Measurements from ENCODE around the gene TNIP2. TPM values are rescaled to one million over a fixed set of nuclear protein-coding genes. Genes with fewer than 3 reads are reported as not detected.

Gene TNIP2, protein sequence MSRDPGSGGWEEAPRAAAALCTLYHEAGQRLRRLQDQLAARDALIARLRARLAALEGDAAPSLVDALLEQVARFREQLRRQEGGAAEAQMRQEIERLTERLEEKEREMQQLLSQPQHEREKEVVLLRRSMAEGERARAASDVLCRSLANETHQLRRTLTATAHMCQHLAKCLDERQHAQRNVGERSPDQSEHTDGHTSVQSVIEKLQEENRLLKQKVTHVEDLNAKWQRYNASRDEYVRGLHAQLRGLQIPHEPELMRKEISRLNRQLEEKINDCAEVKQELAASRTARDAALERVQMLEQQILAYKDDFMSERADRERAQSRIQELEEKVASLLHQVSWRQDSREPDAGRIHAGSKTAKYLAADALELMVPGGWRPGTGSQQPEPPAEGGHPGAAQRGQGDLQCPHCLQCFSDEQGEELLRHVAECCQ
- total RNA-seq: 100 to 1,000 TPM; 135 to 255 (median 145) TPM

DNA sequence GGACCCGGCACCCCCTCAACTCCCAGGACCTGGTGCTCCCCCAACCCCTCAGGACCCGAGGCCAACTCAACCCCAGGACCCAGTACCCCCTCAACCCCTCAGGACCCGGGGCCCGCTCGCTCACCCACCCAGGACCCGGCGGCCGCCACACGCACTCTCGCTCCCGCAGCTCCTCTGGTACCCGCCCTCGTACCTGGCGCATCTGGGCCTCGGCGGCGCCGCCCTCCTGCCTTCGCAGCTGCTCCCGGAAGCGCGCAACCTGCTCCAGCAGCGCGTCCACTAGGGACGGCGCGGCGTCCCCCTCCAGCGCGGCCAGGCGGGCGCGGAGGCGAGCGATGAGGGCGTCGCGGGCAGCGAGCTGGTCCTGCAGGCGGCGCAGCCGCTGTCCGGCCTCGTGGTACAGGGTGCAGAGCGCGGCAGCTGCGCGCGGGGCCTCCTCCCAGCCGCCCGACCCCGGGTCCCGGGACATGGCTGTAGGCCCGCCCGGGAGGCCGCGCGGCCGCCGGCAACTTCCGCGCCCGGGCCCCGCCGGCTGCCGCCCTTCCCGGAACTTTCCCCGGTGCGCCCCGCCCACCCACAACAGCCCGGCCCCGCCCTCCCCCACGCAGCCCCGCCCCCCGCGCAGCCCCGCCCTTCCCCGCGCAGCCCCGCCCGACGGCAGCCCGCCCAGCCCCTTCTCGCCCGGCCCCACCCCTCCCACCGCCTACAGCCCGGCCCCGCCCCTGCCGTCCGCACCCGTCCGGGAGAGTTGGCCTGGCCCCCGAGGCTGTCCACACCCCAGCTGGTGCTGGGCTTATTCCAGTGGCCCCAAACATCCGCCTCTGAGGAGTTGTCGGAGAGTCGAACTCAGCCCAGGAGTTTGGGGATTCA, at the start of gene TNIP2:
Gene TNIP2 (minus strand): TSS at position 516 of the 870 bp plus-strand sequence. CDS start 47 bp downstream, at position 469.
- H3K27ac ChIP-seq: peak within 1 kb of the TSS; percentile 90 to 99 (median 90)
- TF ChIP-seq POLR2A (IDR thresholded peaks at IDR 0.05): peak; percentile 71 to 94
- TF ChIP-seq, protein P1, sequence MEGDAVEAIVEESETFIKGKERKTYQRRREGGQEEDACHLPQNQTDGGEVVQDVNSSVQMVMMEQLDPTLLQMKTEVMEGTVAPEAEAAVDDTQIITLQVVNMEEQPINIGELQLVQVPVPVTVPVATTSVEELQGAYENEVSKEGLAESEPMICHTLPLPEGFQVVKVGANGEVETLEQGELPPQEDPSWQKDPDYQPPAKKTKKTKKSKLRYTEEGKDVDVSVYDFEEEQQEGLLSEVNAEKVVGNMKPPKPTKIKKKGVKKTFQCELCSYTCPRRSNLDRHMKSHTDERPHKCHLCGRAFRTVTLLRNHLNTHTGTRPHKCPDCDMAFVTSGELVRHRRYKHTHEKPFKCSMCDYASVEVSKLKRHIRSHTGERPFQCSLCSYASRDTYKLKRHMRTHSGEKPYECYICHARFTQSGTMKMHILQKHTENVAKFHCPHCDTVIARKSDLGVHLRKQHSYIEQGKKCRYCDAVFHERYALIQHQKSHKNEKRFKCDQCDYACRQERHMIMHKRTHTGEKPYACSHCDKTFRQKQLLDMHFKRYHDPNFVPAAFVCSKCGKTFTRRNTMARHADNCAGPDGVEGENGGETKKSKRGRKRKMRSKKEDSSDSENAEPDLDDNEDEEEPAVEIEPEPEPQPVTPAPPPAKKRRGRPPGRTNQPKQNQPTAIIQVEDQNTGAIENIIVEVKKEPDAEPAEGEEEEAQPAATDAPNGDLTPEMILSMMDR (IDR thresholded peaks at IDR 0.05): peak in 5 of 6 experiments; percentile 16 to 91 (median 72)
- H3K4me3 ChIP-seq: peak within 1 kb of the TSS; percentile 65 to 97 (median 94)
- H3K4me1 ChIP-seq: peaks cover 7 to 57% (median 9%) of the 10 kb centered on the region in 4 donors
- H3K27me3 ChIP-seq: no peaks in the 10 kb centered on the region
- no peaks in the 10 kb centered on the region for H3K36me3 ChIP-seq
- peak; percentile 81 to 94 (median 92) for DNase-seq
- no peaks in the 10 kb centered on the region for H3K9me3 ChIP-seq

DNA sequence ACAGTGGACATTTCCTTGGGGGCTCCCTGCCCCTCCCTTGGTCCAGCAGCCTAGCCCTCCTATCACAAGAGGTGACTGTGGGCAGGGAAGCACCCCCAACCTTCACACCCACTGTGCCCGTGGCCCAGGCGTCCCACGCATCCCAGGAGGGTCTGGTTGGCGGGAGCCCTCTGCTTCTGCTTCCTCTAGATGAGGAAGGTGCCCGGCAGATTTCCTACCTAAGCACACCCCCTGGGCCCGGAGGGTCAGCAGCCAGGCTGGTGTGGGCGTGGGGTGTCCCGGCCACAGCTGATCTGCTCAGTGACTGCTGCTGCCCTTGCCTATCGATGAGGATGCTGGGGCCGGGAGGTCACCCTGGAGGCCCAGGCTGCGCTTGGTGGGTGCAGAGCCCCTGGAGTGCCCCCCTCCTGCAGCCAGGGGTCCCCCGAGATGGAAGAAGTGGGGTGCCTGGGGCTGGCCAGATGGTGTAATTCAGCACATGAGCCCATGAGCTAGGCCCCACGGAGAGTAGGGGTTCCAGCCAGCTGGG, 48.9 kb upstream of the TNIP2 start:
- H3K9me3 ChIP-seq: no peaks in the 10 kb centered on the region
- peak in 1 of 3 donors; percentile 46 for DNase-seq
- no peaks in the 10 kb centered on the region for H3K36me3 ChIP-seq
- H3K4me3 ChIP-seq: no peak overlapping the region
- H3K27ac ChIP-seq: peak overlapping the region; percentile 74 to 94 (median 81)
- H3K4me1 ChIP-seq: peaks cover 29 to 85% (median 48%) of the 10 kb centered on the region in 4 donors
- TF ChIP-seq, protein P1 (IDR thresholded peaks at IDR 0.05): no peak
- no peak for TF ChIP-seq POLR2A (IDR thresholded peaks at IDR 0.05)
- no peaks in the 10 kb centered on the region for H3K27me3 ChIP-seq

DNA sequence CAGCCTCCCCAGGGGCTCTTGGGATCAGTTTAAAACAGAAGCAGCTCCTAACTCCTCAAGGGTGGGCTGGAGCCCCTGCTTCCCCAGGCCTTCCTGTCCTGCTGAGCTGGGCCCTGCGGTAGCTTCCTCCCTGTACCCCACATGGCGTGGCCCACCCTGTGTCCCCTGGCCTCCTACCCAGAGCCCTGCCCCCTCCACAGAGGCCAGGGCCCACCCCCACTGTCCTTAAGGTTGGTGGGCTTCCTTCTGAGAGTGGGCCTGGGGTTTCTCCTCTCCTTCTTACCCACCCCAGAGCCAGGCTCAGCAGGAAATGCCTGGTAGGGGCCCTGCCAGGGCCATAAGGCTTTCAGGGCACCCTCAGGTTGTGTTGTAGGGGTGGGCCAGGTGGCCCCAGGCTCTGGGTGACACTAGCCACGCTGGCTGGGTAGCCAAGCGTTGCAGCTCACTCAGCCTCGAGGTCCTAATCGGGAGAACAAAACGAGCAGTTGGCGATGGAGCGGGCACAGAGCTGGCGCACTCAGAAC, 48.4 kb upstream of the TNIP2 start:
- H3K27me3 ChIP-seq: no peaks in the 10 kb centered on the region
- H3K9me3 ChIP-seq: no peaks in the 10 kb centered on the region
- no peaks in the 10 kb centered on the region for H3K36me3 ChIP-seq
- no peak overlapping the region for H3K4me3 ChIP-seq
- peak overlapping the region in 2 of 4 donors; percentile 87 to 94 for H3K27ac ChIP-seq
- H3K4me1 ChIP-seq: peaks cover 29 to 86% (median 51%) of the 10 kb centered on the region in 4 donors
- DNase-seq: peak in 2 of 3 donors; percentile 48 to 49
- TF ChIP-seq, protein P1 (IDR thresholded peaks at IDR 0.05): no peak
- no peak for TF ChIP-seq POLR2A (IDR thresholded peaks at IDR 0.05)

DNA sequence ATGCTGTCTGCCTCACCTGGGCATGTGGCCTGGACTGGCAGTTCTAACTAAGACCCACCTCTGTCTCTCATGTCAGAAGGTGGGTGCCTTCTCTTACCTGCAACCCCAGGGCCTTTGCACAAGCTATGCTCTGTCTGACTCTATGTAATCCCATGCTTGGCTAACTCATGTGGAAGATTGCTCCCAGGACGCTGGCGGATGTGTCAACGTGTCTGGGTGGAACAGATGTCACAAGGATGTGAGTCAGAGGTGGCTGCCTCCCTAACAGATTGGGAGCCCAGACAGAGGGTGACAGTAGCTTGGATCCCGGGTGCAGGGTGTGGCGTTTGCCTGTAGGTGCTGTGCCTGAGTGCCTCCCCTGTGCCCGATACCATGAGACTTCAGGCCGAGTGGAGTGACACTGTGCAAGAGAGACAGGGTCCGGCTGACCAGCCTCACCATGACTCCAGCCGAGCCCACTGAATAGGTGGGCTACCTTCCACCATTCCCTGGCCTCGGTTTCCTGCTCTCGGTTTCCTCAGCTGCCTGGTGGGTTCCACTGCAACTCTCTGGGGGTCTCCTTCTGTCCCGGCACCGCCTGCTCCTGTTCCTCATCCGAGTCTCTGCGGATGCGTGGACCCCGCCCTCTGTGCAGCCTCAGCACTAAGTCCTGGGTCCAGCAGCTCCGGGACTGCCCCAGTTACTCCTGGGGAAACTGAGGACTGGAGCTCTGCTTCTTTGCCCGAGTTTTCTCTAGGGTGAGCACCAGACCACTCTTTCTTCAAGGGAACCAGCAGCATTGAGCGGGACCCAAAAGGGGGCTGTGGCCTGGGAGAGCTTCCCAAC, 47.7 kb upstream of the TNIP2 start:
- H3K27ac ChIP-seq: peak overlapping the region in 2 of 4 donors; percentile 16 to 94
- TF ChIP-seq, protein P1 (IDR thresholded peaks at IDR 0.05): peak in 2 of 6 experiments; percentile 15 to 26
- no peak for TF ChIP-seq POLR2A (IDR thresholded peaks at IDR 0.05)
- no peak overlapping the region for H3K4me3 ChIP-seq
- H3K9me3 ChIP-seq: no peaks in the 10 kb centered on the region
- no peaks in the 10 kb centered on the region for H3K36me3 ChIP-seq
- H3K27me3 ChIP-seq: no peaks in the 10 kb centered on the region
- peaks cover 34 to 89% (median 57%) of the 10 kb centered on the region in 4 donors for H3K4me1 ChIP-seq
- DNase-seq: peak in 2 of 3 donors; percentile 73 to 81

Data from Peyer's patch (tissue), 4 donors.